Esophagus muscularis mucosa (tissue), 4 donors: Measurements from ENCODE around the gene PBX3.

Experiments used
- EP300 ChIP-seq: sonication (generic); formaldehyde crosslinking; IDR thresholded peaks from one replicate; pipeline ENCODE4 v1.6.1; 2017; ENCODE audit warnings: antibody characterized with exemption
- POLR2A ChIP-seq: fragments of 450-650 bp; IDR thresholded peaks from one replicate; pipeline ENCODE4 v1.6.1; 2017; ENCODE audit warnings: antibody characterized with exemption, moderate library complexity, mild to moderate bottlenecking, low read depth
- POLR2AphosphoS5 ChIP-seq, 2 donors: sonication (generic); formaldehyde crosslinking; IDR thresholded peaks; one replicate each; pipeline ENCODE4 v1.6.1; 2017; ENCODE audit warnings: antibody characterized with exemption in 2 of 2
- TF ChIP-seq, protein P1 (sequence below), 3 experiments: fragments of 200-600 bp in 2 of 3; fragments of 450-650 bp in 1 of 3; sonication (generic) in 2 of 3; IDR thresholded peaks; one replicate each; pipeline ENCODE4 v1.5.1; 2017 to 2019; ENCODE audit warnings: antibody characterized with exemption in 3 of 3, mild to moderate bottlenecking in 2 of 3, moderate library complexity in 1 of 3

DNA sequence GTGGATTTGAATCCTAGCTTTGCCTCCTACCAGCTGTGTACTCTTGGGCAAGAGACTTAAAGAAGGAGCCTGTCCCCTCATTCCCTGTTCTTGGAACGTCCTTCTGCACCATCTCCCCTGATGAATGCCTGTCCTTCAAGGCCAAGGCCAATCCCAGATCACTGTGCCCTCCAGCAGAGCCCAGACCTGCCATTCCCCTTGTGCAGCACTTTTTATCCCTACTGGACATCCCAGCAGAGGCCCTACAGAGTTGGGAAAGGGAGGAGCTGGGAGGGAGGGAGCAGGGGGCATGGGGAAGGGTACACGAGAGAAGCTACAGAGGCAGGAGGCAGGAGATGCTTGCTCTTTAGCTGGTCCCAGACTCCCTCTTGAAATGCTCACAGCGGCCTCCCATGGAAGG lies 223.9 kb downstream of the PBX3 start:
- TF ChIP-seq, protein P1, sequence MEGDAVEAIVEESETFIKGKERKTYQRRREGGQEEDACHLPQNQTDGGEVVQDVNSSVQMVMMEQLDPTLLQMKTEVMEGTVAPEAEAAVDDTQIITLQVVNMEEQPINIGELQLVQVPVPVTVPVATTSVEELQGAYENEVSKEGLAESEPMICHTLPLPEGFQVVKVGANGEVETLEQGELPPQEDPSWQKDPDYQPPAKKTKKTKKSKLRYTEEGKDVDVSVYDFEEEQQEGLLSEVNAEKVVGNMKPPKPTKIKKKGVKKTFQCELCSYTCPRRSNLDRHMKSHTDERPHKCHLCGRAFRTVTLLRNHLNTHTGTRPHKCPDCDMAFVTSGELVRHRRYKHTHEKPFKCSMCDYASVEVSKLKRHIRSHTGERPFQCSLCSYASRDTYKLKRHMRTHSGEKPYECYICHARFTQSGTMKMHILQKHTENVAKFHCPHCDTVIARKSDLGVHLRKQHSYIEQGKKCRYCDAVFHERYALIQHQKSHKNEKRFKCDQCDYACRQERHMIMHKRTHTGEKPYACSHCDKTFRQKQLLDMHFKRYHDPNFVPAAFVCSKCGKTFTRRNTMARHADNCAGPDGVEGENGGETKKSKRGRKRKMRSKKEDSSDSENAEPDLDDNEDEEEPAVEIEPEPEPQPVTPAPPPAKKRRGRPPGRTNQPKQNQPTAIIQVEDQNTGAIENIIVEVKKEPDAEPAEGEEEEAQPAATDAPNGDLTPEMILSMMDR (IDR thresholded peaks at IDR 0.05), result no peak
- TF ChIP-seq EP300, result no peak
- TF ChIP-seq POLR2A, result no peak
- no peak for TF ChIP-seq POLR2AphosphoS5 (IDR thresholded peaks at IDR 0.05)
